Motor neuron (in vitro differentiated cells): ENCODE measurements around the gene CCDC137. TPM values are rescaled to one million over a fixed set of nuclear protein-coding genes. Genes with fewer than 3 reads are reported as not detected.

Experiments
- ATAC-seq, 8 experiments: fragments of 200-7000 bp; cut with Tn5 transposase; replicated peaks in 6 of 8; 2 replicates each; pipeline ENCODE4 v1.8.0; 2021; ENCODE audit warnings: mild to moderate bottlenecking in 8 of 8, moderate library complexity in 8 of 8
- H3K27ac ChIP-seq, 2 donors: fragments of 250-450 bp; sonication (Bioruptor Pico); 2 replicates each; pipeline ENCODE4 v1.9.0; 2021; ENCODE audit warnings: antibody characterized with exemption in 2 of 2, mild to moderate bottlenecking in 2 of 2, moderate library complexity in 1 of 2
- H3K4me1 ChIP-seq, 2 donors: fragments of 250-450 bp; sonication (Bioruptor Pico); replicated peaks in 1 of 2; 2 replicates each; pipeline ENCODE4 v1.6.1; 2021; ENCODE audit warnings: antibody characterized with exemption in 2 of 2, mild to moderate bottlenecking in 2 of 2, moderate library complexity in 1 of 2
- H3K4me3 ChIP-seq, 5 donors: fragments of 250-450 bp; sonication (Bioruptor Pico); 2 replicates each; pipeline ENCODE4 v1.9.0; 2021; ENCODE audit warnings: antibody characterized with exemption in 5 of 5, mild to moderate bottlenecking in 5 of 5, moderate library complexity in 4 of 5
- WGBS, 10 experiments: fragments of 450-650 bp; shearing (Covaris generic); methylation state at CpG; one replicate each; pipeline ENCODE4 v1.0.0; 2022; 5-methylcytosine and 5-hydroxymethylcytosine counted together
- in situ Hi-C, 9 experiments: fragments of 400-800 bp; cut with MboI; loops; one replicate each; pipeline ENCODE4 v1.15.0; 2021; ENCODE audit warnings: low sequenced_read_pairs in 9 of 9, low pct_unique_long_range_greater_than_20kb in 2 of 9; ENCODE audit not compliant: unreplicated experiment in 9 of 9
- total RNA-seq, 8 experiments: library from RNA; unstranded; fragments of 300-600 nt; gene quantifications; 2 replicates each; pipeline versions ENCODE4 v1.2.3 to v1.2.4, GENCODE V29; 2022

CCDC137 gene
- total RNA-seq, 8 experiments from 2014 or later: 9.1 to 34.6 (median 22.5) TPM

- 81 to 95% methylated on average over 4 to 5 of the region's 15 CpGs; no CpG with 5 or more reads in 8 of the 10 experiments for WGBS, 10 experiments
- ATAC-seq: peak in 2 of 8 experiments; percentile 11 to 16
- Histone ChIP-seq H3K4me3 (no peak within 1 kb of the TSS), H3K4me1 (peaks cover 0 to 3% of the 10 kb centered on the region in 2 donors), H3K27ac (no peak within 1 kb of the TSS)
- in situ Hi-C loops: no loop called here
Measured at GRCh38 chr17:81656118-81656743, 10.3 kb upstream of the CCDC137 start, which contains the start of gene PDE6G. PDE6G (minus strand) TSS chr17:81656542; CDS start chr17:81653305, 3,237 bp downstream.

- in situ Hi-C loops: no loop called here
- no peak overlapping the region for H3K4me3 ChIP-seq
- H3K4me1 ChIP-seq: peaks cover 0 to 3% of the 10 kb centered on the region in 2 donors
- WGBS, 10 experiments: 40% methylated on average over 1 of the region's 4 CpGs; no CpG with 5 or more reads in 9 of the 10 experiments
- ATAC-seq: peak in 1 of 8 experiments; percentile 5
- H3K27ac ChIP-seq: no peak overlapping the region
Measured at GRCh38 chr17:81656835-81657234, 9.7 kb upstream of the CCDC137 start.

- H3K27ac ChIP-seq: no peak overlapping the region
- no peak for ATAC-seq
- no peak overlapping the region for H3K4me3 ChIP-seq
- in situ Hi-C loops: no loop called here
- 57 to 100% (median 86%) methylated on average over 1 to 5 of the region's 5 CpGs for WGBS, 10 experiments
- H3K4me1 ChIP-seq: no peaks in the 10 kb centered on the region
Measured at GRCh38 chr17:81659038-81659437, 7.5 kb upstream of the CCDC137 start.

- in situ Hi-C loops: no loop called here
- H3K27ac ChIP-seq: no peak overlapping the region
- H3K4me1 ChIP-seq: peaks cover 3% of the 10 kb centered on the region in 2 donors
- WGBS, 10 experiments: 52 to 93% (median 82%) methylated on average over 1 to 9 of the region's 9 CpGs; no CpG with 5 or more reads in 3 of the 10 experiments
- H3K4me3 ChIP-seq: no peak overlapping the region
- ATAC-seq: no peak
Measured at GRCh38 chr17:81660441-81660840, 6.1 kb upstream of the CCDC137 start.

- WGBS, 10 experiments: 43 to 100% (median 80%) methylated on average over 1 to 4 of the region's 4 CpGs; no CpG with 5 or more reads in 3 of the 10 experiments
- no peak overlapping the region for H3K4me3 ChIP-seq
- in situ Hi-C loops: no loop called here
- peaks cover 6% of the 10 kb centered on the region in 2 donors for H3K4me1 ChIP-seq
- no peak overlapping the region for H3K27ac ChIP-seq
- no peak for ATAC-seq
Measured at GRCh38 chr17:81662002-81662401, 4.5 kb upstream of the CCDC137 start.

GRCh38 chr17:81664051-81664470 is 2.5 kb upstream of the CCDC137 start:
- WGBS, 10 experiments: 84 to 100% (median 86%) methylated on average over 1 to 3 of the region's 7 CpGs; no CpG with 5 or more reads in 7 of the 10 experiments
- in situ Hi-C loops: no loop called here
- no peak overlapping the region for H3K27ac ChIP-seq
- ATAC-seq: no peak
- H3K4me3 ChIP-seq: no peak overlapping the region
- H3K4me1 ChIP-seq: peaks cover 15% of the 10 kb centered on the region in 2 donors

GRCh38 chr17:81665205-81666091 is 1.1 kb upstream of the CCDC137 start:
- in situ Hi-C loops: no loop called here
- peak in 3 of 8 experiments; percentile 1 to 19 (median 17) for ATAC-seq
- peaks cover 15% of the 10 kb centered on the region in 2 donors for H3K4me1 ChIP-seq
- WGBS, 10 experiments: 0 to 100% (median 42%) methylated on average over 1 to 4 of the region's 30 CpGs; no CpG with 5 or more reads in 4 of the 10 experiments
- H3K27ac ChIP-seq: peak overlapping the region; percentile 53 to 89
- H3K4me3 ChIP-seq: peak overlapping the region; percentile 50 to 100 (median 72)

GRCh38 chr17:81666092-81666341 is 520 bp upstream of the CCDC137 start:
- Histone ChIP-seq H3K4me1 (peaks cover 15% of the 10 kb centered on the region in 2 donors), H3K27ac (peak overlapping the region; percentile 53 to 89), H3K4me3 (peak overlapping the region; percentile 50 to 100 (median 72))
- peak in 1 of 8 experiments; percentile 34 for ATAC-seq
- in situ Hi-C loops: no loop called here
- 0% methylated on average over 6 to 8 of the region's 16 CpGs; no CpG with 5 or more reads in 8 of the 10 experiments for WGBS, 10 experiments

- in situ Hi-C loops: no loop called here
- 69 to 100% (median 93%) methylated on average over 1 to 8 of the region's 18 CpGs; no CpG with 5 or more reads in 5 of the 10 experiments for WGBS, 10 experiments
- Histone ChIP-seq H3K4me3 (no peak overlapping the region), H3K4me1 (peaks cover 15% of the 10 kb centered on the region in 2 donors), H3K27ac (no peak overlapping the region)
- ATAC-seq: no peak
Measured at GRCh38 chr17:81667754-81668153, 1.2 kb downstream of the CCDC137 start.

GRCh38 chr17:81672504-81672903 is 6.0 kb downstream of the CCDC137 start:
- ATAC-seq: peak in 5 of 8 experiments; percentile 7 to 24 (median 13)
- in situ Hi-C loops: no loop called here
- H3K4me3 ChIP-seq: no peak overlapping the region
- H3K4me1 ChIP-seq: peaks cover 5 to 9% of the 10 kb centered on the region in 2 donors
- WGBS, 10 experiments: 88 to 100% (median 93%) methylated on average over 1 to 6 of the region's 18 CpGs; no CpG with 5 or more reads in 7 of the 10 experiments
- no peak overlapping the region for H3K27ac ChIP-seq

- no peak overlapping the region for H3K4me3 ChIP-seq
- 80 to 100% (median 93%) methylated on average over 1 to 9 of the region's 16 CpGs; no CpG with 5 or more reads in 4 of the 10 experiments for WGBS, 10 experiments
- peaks cover under 1 to 4% of the 10 kb centered on the region in 2 donors for H3K4me1 ChIP-seq
- peak in 5 of 8 experiments; percentile 8 to 21 (median 14) for ATAC-seq
- in situ Hi-C loops: no loop called here
- H3K27ac ChIP-seq: no peak overlapping the region
Measured at GRCh38 chr17:81672954-81673353, 6.4 kb downstream of the CCDC137 start.

GRCh38 chr17:81673561-81674258 is 7.2 kb downstream of the CCDC137 start:
- in situ Hi-C loops: no loop called here
- 78 to 100% (median 87%) methylated on average over 1 to 13 of the region's 18 CpGs; no CpG with 5 or more reads in 3 of the 10 experiments for WGBS, 10 experiments
- Histone ChIP-seq H3K4me1 (peaks cover 0 to 3% of the 10 kb centered on the region in 2 donors), H3K27ac (no peak overlapping the region), H3K4me3 (no peak overlapping the region)
- no peak for ATAC-seq
